Activated CD8-positive, alpha-beta T cell treated with anti-CD3 and anti-CD28 coated beads, Interleukin-2, amount 10 ng/mL, durations not matched to agents 7 days and 5 days (primary cell): ENCODE data around the gene MRPS18C. TPM values are rescaled to one million over a fixed set of nuclear protein-coding genes. Genes with fewer than 3 reads are reported as not detected.
"Not testable (repeated sequence)": the region's sequence is repeated elsewhere in the genome, so short reads cannot be mapped to it uniquely, and the experiment has no call there.

Source experiments
- ATAC-seq: fragments of 150-1000 bp; cut with Tn5 transposase; one replicate; pipeline ENCODE4 v1.10.0; 2021; ENCODE audit warnings: moderate library complexity
- CTCF ChIA-PET: fragments of 350-600 bp; sonication (Branson Sonifier 250); formaldehyde crosslinking; loops from one replicate; lab custom pipeline; 2021; ENCODE audit warnings: antibody characterized with exemption; lab: Charles Lee
- POLR2A ChIA-PET: fragments of 350-600 bp; sonication (Branson Sonifier 250); formaldehyde crosslinking; loops from one replicate; lab custom pipeline; 2021; ENCODE audit warnings: antibody characterized with exemption; lab: Charles Lee
- DNase-seq: peaks from one replicate; pipeline ENCODE4 v3.0.0-alpha.2; 2020
- H3K27ac Mint-ChIP-seq: one replicate; pipeline ENCODE4 v1.8.0; 2021; ENCODE audit warnings: mild to moderate bottlenecking, mixed read lengths
- H3K27me3 Mint-ChIP-seq: one replicate; pipeline ENCODE4 v1.8.0; 2021; ENCODE audit warnings: low read depth, mixed read lengths
- H3K36me3 Mint-ChIP-seq: one replicate; pipeline ENCODE4 v1.8.0; 2021; ENCODE audit warnings: low read depth, mixed read lengths
- H3K4me1 Mint-ChIP-seq: one replicate; pipeline ENCODE4 v1.8.0; 2021; ENCODE audit warnings: low read depth, mixed read lengths
- H3K4me3 Mint-ChIP-seq: one replicate; pipeline ENCODE4 v1.8.0; 2021; ENCODE audit warnings: mild to moderate bottlenecking, mixed read lengths
- H3K9me3 Mint-ChIP-seq: one replicate; pipeline ENCODE4 v1.8.0; 2022; ENCODE audit warnings: mixed read lengths; ENCODE audit not compliant: insufficient read depth
- total RNA-seq, 2 experiments: library from RNA; stranded (reverse); gene quantifications; one replicate each; pipeline ENCODE4 v1.2.3, GENCODE V29; 2021

MRPS18C gene
- total RNA-seq, 2 experiments from 2014 or later = 69.7 to 72.1 TPM

GRCh38 chr4:83498187-83498586 lies 42.3 kb downstream of the MRPS18C start:
- H3K27me3 Mint-ChIP-seq = no peaks in the 10 kb centered on the region
- no peak for DNase-seq
- CTCF ChIA-PET = interaction anchor here (1.2 kb wide), 1 partner anchor 8 kb away, joined by 4 read pairs; no protein-coding TSS in a partner anchor
- no peaks in the 10 kb centered on the region for H3K36me3 Mint-ChIP-seq
- no peaks in the 10 kb centered on the region for H3K9me3 Mint-ChIP-seq
- POLR2A ChIA-PET = interaction anchor here (0.7 to 1.1 kb wide), 2 partner anchors 13 to 845 kb away, joined by 3 to 4 read pairs; no protein-coding TSS in a partner anchor
- no peak overlapping the region for H3K27ac Mint-ChIP-seq
- no peaks in the 10 kb centered on the region for H3K4me1 Mint-ChIP-seq
- no peak for ATAC-seq
- H3K4me3 Mint-ChIP-seq = no peak overlapping the region

- POLR2A ChIA-PET, CTCF ChIA-PET, H3K9me3 Mint-ChIP-seq, H3K27me3 Mint-ChIP-seq, H3K36me3 Mint-ChIP-seq, DNase-seq, H3K4me3 Mint-ChIP-seq, H3K27ac Mint-ChIP-seq, ATAC-seq: not testable (repeated sequence)
- H3K4me1 Mint-ChIP-seq = peaks cover 15% of the 10 kb centered on the region
Observed at GRCh38 chr4:83501671-83502070, 45.8 kb downstream of the MRPS18C start.

- ChIA-PET CTCF (interaction anchor here (1.2 kb wide), 1 partner anchor 47 kb away, joined by 4 read pairs; no protein-coding TSS in a partner anchor), POLR2A (no interaction called here)
- DNase-seq (peak; percentile 48), ATAC-seq (no peak)
- Mint-ChIP-seq H3K36me3 (no peaks in the 10 kb centered on the region), H3K4me1 (peaks cover 15% of the 10 kb centered on the region), H3K9me3 (no peaks in the 10 kb centered on the region), H3K4me3 (no peak overlapping the region), H3K27ac (peak overlapping the region; percentile 30), H3K27me3 (no peaks in the 10 kb centered on the region)
Observed at GRCh38 chr4:83503974-83504373, 48.1 kb downstream of the MRPS18C start.

DNA sequence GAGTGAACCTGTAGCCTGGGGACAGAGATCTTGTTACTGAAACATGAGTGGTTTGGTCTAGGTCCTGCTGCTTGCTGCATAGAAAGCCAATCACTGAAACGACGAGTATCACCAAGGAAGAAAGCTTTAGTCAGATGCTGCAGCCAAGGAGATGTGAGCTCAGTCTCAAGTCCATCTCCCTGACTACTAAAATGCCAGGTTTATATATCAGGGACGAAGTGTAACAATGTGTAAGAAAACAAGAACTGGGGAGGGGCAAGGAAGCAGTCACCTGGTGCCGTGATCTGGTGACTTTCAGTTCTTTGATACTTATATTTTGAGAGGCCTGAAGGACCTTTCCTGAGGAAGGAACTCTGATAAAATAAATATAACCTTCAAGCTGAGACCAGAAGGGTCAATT lies 48.6 kb downstream of the MRPS18C start:
- no peak overlapping the region for H3K4me3 Mint-ChIP-seq
- ChIA-PET CTCF (interaction anchor here (1.2 kb wide), 1 partner anchor 48 kb away, joined by 4 read pairs; no protein-coding TSS in a partner anchor), POLR2A (interaction anchor here (0.5 to 0.7 kb wide), 2 partner anchors 8 to 55 kb away, joined by 3 to 9 read pairs; no protein-coding TSS in a partner anchor)
- H3K27me3 Mint-ChIP-seq = no peaks in the 10 kb centered on the region
- no peaks in the 10 kb centered on the region for H3K36me3 Mint-ChIP-seq
- peak overlapping the region; percentile 30 for H3K27ac Mint-ChIP-seq
- DNase-seq (no peak), ATAC-seq (no peak)
- peaks cover 15% of the 10 kb centered on the region for H3K4me1 Mint-ChIP-seq
- no peaks in the 10 kb centered on the region for H3K9me3 Mint-ChIP-seq

GRCh38 chr4:83504996-83505395 lies 49.1 kb downstream of the MRPS18C start:
- no peak for ATAC-seq
- no peaks in the 10 kb centered on the region for H3K9me3 Mint-ChIP-seq
- H3K4me3 Mint-ChIP-seq = no peak overlapping the region
- H3K27ac Mint-ChIP-seq = no peak overlapping the region
- peaks cover 15% of the 10 kb centered on the region for H3K4me1 Mint-ChIP-seq
- CTCF ChIA-PET = interaction anchor here (1.2 kb wide), 1 partner anchor 48 kb away, joined by 4 read pairs; no protein-coding TSS in a partner anchor
- DNase-seq = no peak
- H3K36me3 Mint-ChIP-seq = no peaks in the 10 kb centered on the region
- H3K27me3 Mint-ChIP-seq = no peaks in the 10 kb centered on the region
- POLR2A ChIA-PET = interaction anchor here (0.5 to 0.7 kb wide), 2 partner anchors 8 to 55 kb away, joined by 3 to 9 read pairs; no protein-coding TSS in a partner anchor

GRCh38 chr4:83509156-83509585 lies 53.3 kb downstream of the MRPS18C start:
- H3K4me1 Mint-ChIP-seq, H3K27me3 Mint-ChIP-seq, POLR2A ChIA-PET, H3K9me3 Mint-ChIP-seq, ATAC-seq, H3K27ac Mint-ChIP-seq, H3K4me3 Mint-ChIP-seq, H3K36me3 Mint-ChIP-seq: not testable (repeated sequence)
- DNase-seq = peak; percentile 75
- CTCF ChIA-PET = interaction anchor here (0.8 to 2.9 kb wide), 14 partner anchors 12 to 148 kb away, joined by 3 to 21 read pairs (median 6); partner anchors contain the start of gene GPAT3

GRCh38 chr4:83510442-83510841 lies 54.6 kb downstream of the MRPS18C start:
- DNase-seq (no peak), ATAC-seq (no peak)
- no peaks in the 10 kb centered on the region for H3K9me3 Mint-ChIP-seq
- no peaks in the 10 kb centered on the region for H3K36me3 Mint-ChIP-seq
- H3K4me1 Mint-ChIP-seq = no peaks in the 10 kb centered on the region
- no peak overlapping the region for H3K27ac Mint-ChIP-seq
- ChIA-PET CTCF (interaction anchor here (1.1 to 2.9 kb wide), 7 partner anchors 14 to 135 kb away, joined by 3 to 21 read pairs (median 7); no protein-coding TSS in a partner anchor), POLR2A (no interaction called here)
- no peak overlapping the region for H3K4me3 Mint-ChIP-seq
- H3K27me3 Mint-ChIP-seq = no peaks in the 10 kb centered on the region

Other genes starting within 250 kb of the MRPS18C start
- 10 to 100 TPM; 21.3 to 21.9 TPM for gene COQ2, start 171.3 kb upstream of the MRPS18C start, total RNA-seq
- gene HPSE, start 121.2 kb upstream of the MRPS18C start, total RNA-seq = 10 to 100 TPM; 17.8 to 19.0 TPM
- gene HELQ, start 235 bp upstream of the MRPS18C start, total RNA-seq = 10 to 100 TPM; 17.5 to 18.6 TPM
- 10 to 100 TPM; 10.3 to 14.0 TPM for gene ABRAXAS1, start 29.0 kb downstream of the MRPS18C start, total RNA-seq
- gene GPAT3, start 80.0 kb downstream of the MRPS18C start, total RNA-seq = 1 to 10 TPM; 2.8 to 2.9 TPM